GM12874 (cell line): Measurements from ENCODE around the gene OR10K1.

Experiments used
- TF ChIP-seq, protein P1 (sequence below): IDR thresholded peaks from 2 replicates; pipeline ENCODE4 v1.5.1; 2011; ENCODE audit warnings: low read depth, mild to moderate bottlenecking, control low read depth, low read length, moderate library complexity; ENCODE audit not compliant: insufficient read depth

Gene OR10K1

DNA sequence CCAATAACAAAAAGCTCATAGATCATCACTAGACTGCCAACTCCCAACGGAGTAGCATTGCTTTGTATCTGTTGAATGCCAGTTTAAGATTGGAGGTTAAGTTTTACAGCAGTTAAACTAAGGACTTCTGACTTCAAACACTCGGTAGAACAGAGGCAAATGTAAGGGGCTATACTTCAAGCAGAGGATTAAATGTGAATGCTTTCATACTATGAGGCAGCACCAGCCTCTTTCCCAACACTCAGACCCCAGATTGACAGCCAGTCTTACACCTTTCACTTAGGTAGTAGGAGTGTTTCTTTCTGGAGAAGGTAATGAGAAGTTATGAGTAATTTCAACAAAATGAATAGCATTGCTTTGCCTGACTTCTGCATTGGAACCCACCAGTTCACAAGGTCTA lies 33.2 kb downstream of the OR10K1 start:
- TF ChIP-seq, protein P1, sequence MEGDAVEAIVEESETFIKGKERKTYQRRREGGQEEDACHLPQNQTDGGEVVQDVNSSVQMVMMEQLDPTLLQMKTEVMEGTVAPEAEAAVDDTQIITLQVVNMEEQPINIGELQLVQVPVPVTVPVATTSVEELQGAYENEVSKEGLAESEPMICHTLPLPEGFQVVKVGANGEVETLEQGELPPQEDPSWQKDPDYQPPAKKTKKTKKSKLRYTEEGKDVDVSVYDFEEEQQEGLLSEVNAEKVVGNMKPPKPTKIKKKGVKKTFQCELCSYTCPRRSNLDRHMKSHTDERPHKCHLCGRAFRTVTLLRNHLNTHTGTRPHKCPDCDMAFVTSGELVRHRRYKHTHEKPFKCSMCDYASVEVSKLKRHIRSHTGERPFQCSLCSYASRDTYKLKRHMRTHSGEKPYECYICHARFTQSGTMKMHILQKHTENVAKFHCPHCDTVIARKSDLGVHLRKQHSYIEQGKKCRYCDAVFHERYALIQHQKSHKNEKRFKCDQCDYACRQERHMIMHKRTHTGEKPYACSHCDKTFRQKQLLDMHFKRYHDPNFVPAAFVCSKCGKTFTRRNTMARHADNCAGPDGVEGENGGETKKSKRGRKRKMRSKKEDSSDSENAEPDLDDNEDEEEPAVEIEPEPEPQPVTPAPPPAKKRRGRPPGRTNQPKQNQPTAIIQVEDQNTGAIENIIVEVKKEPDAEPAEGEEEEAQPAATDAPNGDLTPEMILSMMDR: no peak

DNA sequence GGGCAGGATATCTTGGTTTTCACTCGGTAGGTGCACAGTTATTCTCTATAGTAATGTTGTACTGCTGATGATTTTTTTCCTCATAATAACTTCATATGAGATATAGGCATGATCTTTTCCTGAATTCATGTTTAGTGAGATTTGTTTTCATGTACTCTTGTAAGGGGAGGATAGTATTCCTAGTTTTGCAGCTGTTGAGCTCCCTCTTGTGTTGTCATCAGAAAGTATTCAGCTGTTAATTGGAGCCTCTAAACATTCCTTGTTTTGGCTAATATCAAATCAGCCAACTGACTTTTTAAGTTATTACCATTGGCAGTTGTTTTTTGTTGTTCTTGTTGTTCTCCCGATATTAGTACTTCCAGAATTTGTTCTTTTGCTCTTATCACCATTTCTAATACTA lies 34.7 kb downstream of the OR10K1 start:
- TF ChIP-seq, protein P1: peak; percentile 25; the same call in 1 of the 2 replicates

DNA sequence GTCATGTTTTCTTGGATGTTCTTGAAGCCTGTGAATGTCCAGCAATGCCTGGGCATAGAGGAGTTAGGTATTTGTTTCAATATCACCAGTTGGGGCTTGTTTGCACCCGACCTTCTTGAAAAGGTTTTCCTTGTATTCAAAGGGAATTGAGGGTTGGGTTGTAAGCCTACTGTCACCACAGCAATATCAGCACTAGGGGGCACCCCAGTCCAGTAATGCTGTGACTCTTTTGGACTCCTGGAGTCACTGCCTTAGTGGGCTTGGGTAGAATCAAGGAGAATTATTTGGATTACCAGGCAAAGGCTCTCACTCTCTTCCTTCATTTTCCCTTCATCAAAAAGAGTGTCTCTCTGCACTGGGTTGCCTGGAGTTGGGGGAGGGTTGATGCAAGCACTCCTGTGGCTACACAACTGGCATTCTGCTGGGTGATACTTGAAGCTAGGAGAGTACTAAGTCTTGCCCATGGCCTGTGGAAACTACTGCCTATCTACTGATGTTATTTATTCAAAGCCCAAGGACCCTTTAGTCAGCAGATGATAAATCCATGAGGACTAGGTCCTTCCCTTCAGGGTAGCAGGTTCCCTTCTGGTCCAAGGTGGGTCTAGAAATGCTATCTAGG lies 44.8 kb downstream of the OR10K1 start:
- TF ChIP-seq, protein P1: peak; percentile 64

DNA sequence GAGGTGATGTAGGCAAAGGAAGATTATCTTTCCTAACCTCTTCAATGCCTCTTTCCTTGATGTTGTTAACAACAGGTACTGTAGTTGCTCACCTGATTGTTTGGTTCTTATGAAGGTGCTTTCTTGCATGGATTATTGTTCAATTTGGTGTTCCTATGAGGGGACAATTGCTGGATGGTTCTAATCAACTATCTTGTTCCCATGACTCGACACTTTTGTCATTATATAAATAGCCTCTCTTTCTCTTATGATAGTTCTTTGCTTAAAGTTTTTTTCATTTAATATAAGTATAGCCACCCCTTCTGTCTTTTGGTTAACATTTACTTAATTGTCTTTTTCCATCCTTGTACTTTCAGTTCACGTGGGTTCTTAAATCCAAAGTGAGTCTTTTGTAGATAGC lies 45.9 kb downstream of the OR10K1 start:
- TF ChIP-seq, protein P1: no peak

DNA sequence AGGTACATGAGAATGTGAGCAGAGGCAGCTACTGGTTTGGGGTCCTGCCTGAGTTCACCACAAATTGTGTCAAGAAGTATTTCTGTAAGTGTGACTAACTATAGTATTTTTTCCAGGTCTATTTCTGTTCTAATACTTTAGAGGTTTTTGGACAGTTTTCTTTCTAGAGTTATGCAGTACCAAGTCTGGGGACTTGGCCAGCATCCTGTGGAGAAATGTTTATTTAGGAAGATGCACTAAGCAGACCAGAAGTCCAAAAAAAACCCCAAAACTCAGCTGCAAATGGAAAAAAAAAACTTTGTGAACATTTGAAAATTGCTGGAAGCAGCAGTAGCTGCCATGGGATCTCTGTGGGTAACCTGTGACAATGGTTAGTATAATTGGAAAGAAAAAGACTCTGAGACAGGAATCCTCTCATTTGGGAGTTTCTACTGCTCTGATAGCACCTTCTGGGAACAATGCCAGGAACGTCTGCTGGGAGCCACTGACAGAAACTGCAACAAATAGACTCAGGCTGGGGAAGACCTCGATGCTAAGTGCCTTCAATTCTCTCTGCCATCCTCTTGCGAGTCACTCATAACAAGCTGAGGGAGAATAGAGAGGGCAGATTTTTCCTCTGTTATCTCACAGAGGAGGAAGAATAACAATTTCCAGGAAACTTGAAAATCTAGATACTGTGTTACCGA lies 48.0 kb downstream of the OR10K1 start:
- TF ChIP-seq, protein P1: no peak

DNA sequence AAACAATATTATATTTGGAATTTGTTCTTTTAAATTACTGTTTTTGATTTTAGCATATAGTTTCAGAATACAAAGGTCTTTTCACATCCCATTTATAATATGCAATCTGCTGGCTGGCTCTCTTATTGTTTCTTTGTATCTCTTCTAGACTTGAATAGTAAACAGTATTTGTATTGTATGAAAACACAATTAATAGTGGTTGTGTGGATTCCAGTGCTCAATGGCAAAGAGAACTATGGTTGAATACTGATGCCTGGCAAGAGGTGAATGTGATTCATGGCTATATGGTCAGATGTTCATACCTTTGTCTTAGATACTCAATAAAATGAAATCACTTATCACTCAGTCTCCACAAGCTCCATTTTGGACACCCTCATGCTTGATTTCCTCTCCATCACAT lies 55.3 kb downstream of the OR10K1 start:
- TF ChIP-seq, protein P1: no peak
